SIG-M5 treated with dmso at 0.1 percent for 504 hours (cell line): ENCODE results near the gene DSTYK.
"Not testable (repeated sequence)": the region's sequence is repeated elsewhere in the genome, so short reads cannot be mapped to it uniquely, and the experiment has no call there.

Experiments used
- DNase-seq: peaks from one replicate; lab custom pipeline; 2025; ENCODE audit not compliant: unreplicated experiment; lab: John Stamatoyannopoulos, UW

The DSTYK gene

GRCh38 chr1:205180331-205180730 is 31.2 kb downstream of the DSTYK start:
- not testable (repeated sequence) for DNase-seq

GRCh38 chr1:205179842-205180241 is 31.7 kb downstream of the DSTYK start:
- DNase-seq: no peak

- DNase-seq: no peak
These were observed 38.7 kb downstream of the DSTYK start for GRCh38 chr1:205172729-205173366.

GRCh38 chr1:205171369-205171768 is 40.1 kb downstream of the DSTYK start:
- no peak for DNase-seq

GRCh38 chr1:205170532-205171269 is 40.8 kb downstream of the DSTYK start:
- DNase-seq: no peak

GRCh38 chr1:205169248-205169647 is 42.3 kb downstream of the DSTYK start:
- DNase-seq: no peak

- no peak for DNase-seq
These were observed 43.2 kb downstream of the DSTYK start for GRCh38 chr1:205168291-205168690.

- DNase-seq: no peak
These were observed 49.2 kb downstream of the DSTYK start for GRCh38 chr1:205162301-205162700.

- DNase-seq: no peak
These were observed 50.4 kb downstream of the DSTYK start for GRCh38 chr1:205161076-205161475.

- DNase-seq: no peak
These were observed 53.4 kb downstream of the DSTYK start for GRCh38 chr1:205158048-205158616.

GRCh38 chr1:205155665-205156377 is 55.7 kb downstream of the DSTYK start:
- not testable (repeated sequence) for DNase-seq

- no peak for DNase-seq
These were observed 59.0 kb downstream of the DSTYK start for GRCh38 chr1:205152505-205152904.

GRCh38 chr1:205150651-205151428 is 60.7 kb downstream of the DSTYK start:
- DNase-seq: no peak

GRCh38 chr1:205147191-205147835 is 64.2 kb downstream of the DSTYK start:
- no peak for DNase-seq

GRCh38 chr1:205144751-205145150 is 66.8 kb downstream of the DSTYK start:
- no peak for DNase-seq

- DNase-seq: no peak
These were observed 67.3 kb downstream of the DSTYK start for GRCh38 chr1:205144046-205144720.

GRCh38 chr1:205142102-205142469 is 69.4 kb downstream of the DSTYK start:
- no peak for DNase-seq

GRCh38 chr1:205141236-205142101 is 70.0 kb downstream of the DSTYK start:
- DNase-seq: peak; percentile 88

GRCh38 chr1:205140113-205140512 is 71.4 kb downstream of the DSTYK start:
- no peak for DNase-seq
